Measurements from ENCODE around the gene STON1.
A peak's percentile ranks its signal among the peaks of the same experiment; 100 is the strongest.
"Not testable (repeated sequence)": the region's sequence is repeated elsewhere in the genome, so short reads cannot be mapped to it uniquely, and the experiment has no call there.

Gene STON1

GRCh38 chr2:48529194-48529593 is 760 bp upstream of the STON1 start:
- no peak for DNase-seq

DNA sequence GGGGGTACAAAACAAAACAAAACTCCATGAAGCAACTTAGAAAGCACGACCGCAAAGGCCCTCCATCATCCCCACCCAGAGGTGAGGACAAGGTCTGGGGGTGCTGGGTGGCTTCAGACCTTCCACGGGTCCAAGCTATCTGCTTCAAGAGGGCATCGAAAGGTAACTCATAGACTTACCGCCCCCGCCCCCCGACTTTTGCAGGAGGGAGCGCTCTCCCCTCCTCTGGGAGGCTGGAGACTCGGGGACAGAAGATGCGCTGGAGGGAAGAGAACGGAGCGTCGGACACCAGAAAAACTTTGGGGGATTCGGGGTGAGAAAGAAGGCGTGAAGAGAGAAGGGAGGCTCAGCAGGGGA is 300 bp upstream of the STON1 start:
- no peak for DNase-seq

DNA sequence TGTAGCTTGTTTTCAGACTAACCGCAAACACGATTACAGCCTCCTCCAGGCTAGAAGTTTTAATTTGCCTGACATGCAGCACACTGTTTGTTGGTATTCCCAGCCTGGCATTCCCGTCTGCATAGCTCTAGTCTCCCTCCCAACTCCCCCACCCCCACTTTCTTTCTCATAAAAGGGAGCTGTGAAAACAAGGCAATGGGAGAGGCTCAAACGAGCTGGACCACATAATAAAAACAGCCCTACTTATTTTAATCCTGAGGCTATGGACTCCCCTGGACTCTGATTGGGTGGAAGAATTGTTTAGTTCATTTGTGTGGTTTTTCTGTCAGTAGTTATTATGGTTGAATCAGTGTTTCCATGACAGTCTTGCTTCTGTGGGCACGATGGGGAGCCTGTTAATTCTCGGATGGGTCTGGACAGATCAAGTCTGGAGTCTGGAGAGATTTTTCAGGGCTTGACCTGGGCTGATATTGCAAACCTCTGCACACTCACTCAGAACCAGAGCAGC is 1.2 kb downstream of the STON1 start:
- peak; percentile 3 to 29 for DNase-seq

GRCh38 chr2:48532174-48532573 is 2.2 kb downstream of the STON1 start:
- no peak for DNase-seq

GRCh38 chr2:48532824-48533223 is 2.9 kb downstream of the STON1 start:
- no peak for DNase-seq

- DNase-seq: no peak
Observed at GRCh38 chr2:48534781-48535180, 4.8 kb downstream of the STON1 start.

GRCh38 chr2:48540237-48540935 is 10.4 kb downstream of the STON1 start:
- DNase-seq: no peak

DNA sequence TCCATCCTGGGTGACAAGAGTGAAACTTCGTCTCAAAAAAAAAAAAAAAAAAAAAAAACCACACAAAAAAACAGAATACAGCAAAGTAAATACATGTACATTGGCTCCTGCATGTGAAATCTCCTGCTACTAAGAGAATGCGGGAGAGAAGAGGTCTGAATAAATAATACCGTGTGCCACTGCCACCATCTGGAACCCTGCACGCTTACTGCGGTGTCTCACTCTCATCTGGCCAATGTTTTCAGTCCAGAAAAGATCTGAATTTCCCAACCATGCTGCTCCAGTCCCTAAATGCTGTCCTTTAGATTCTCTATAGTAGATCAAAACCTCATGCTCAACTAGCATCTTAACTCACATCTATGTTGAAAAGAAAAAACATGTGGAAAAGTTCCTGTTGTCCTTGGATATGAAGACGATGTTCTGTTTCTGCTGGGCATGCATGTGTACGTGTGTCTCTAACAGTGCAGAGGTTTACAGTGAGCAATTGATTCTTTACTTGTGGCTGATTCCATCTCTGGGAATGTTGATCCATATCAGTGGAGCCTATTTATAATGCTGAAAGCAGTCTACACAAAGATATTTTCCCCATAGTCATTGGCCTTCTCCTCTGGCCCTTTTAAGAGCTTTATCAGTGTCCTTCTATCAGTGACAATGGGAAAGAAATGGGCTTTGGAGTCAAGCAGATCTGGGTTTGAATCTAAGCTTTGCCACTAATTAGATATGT is 11.9 kb downstream of the STON1 start:
- DNase-seq: no peak

DNA sequence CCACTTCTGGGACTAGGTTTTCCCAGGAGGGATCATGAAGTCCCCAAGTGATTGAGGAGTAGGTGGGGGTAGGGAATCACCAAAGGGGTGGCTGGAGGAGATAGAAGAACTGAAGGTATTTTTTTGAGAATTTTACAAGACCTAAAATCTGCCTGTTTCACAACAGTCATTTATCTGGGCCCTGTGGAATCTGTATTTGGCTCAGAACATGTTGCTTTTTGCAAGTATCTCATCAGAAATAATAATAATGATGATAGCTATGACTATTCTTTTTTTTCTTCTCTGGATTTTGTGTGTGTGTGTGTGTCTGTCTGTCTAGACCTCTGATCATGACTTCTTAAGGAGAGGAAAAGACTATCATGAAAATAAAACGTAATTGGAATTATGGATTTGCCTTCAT is 13.9 kb downstream of the STON1 start:
- no peak for DNase-seq

- no peak for DNase-seq
Observed at GRCh38 chr2:48545244-48545643, 15.3 kb downstream of the STON1 start.

DNA sequence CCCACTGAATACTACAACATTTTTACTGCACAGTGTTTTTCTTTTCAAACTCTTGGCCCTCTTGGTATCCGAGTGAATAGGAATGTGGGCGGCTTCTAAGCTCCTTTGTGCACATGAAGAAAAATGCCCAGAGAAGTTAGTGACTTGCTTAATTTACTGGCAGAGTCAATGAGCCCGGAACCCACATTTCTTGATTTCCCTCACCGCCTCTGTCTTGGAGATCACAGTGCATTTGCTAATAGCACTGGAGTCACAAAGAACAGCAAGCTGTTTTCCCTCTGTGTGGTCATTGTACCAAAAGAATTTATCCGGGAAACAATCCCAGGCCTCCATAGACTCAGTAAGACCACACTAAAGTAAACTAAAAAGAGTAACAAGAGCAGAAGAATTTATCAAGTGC is 18.9 kb downstream of the STON1 start:
- peak in 1 of 2 donors; percentile 55 for DNase-seq

DNA sequence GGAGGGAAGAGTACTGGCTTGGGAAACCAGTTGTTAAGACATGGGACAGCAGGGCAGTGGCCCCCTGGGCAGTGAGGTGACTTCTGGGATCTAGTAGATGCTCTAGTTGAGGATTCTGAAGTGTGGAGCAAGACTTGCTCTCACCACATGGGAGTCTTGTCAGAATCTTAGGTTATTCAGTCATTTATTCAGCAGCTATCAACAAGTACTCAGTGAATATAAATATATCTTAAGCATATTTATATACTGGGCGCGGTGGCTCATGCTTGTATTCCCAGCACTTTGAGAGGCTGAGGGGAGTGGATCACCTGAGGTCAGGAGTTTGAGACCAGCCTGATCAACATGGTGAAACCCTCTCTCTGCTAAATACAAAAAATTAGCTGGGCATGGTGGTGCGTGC is 20.0 kb downstream of the STON1 start:
- no peak for DNase-seq

DNA sequence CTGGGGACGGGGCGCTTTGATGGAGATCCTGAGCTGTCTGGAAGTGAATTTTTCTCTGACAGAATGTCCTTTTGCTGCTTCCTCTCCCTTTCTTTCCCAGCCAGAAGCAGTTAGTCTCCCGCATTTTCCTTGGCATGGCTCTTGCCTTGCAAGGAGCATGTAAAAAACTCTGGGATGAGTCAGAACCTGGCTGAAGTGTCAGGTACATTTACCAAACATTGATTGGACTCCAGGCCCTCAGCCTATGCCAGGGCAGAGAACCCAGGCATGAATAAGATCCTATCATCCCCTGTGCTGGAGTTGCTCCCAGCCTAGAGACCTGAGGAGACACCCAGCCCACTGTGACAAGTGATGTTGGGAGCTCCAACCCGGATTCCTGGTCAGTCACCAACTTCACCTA is 21.6 kb downstream of the STON1 start:
- DNase-seq: no peak

- not testable (repeated sequence) for DNase-seq
Observed at GRCh38 chr2:48555071-48555470, 25.1 kb downstream of the STON1 start.

- DNase-seq: no peak
Observed at GRCh38 chr2:48558456-48558855, 28.5 kb downstream of the STON1 start.

DNA sequence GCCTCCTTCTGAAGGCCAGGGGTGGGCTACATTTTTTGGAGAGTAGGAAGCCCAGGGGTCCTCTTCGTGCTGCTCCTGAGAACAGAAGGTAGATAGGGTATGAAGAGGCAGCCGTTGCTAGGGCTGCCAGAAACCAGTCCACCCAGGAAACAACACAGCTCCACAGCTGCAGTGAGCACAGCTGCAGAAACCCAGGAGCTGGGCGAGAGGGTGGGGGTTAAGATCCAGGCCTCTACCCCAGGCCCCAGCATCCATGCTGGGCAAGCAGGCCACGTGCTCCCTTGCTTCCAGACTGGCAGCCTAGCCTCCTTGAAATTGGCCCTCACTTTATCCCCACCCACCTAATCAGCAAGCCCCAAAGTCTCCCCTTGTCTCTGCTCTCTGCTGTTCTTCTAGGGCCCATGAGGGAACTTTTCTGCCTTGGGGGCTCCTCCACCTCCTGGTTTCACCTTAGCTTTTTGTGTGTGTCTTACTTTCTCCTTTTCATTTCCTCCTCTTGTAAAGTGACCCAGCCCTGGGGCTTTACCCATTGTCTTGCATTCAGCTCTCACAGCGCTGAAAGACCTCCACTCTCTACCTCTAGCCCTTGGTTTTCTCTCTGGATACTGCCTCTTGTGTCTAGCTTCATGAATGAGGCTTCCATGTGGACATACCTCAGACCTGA is 30.7 kb downstream of the STON1 start:
- DNase-seq: peak; percentile 48 to 74

DNA sequence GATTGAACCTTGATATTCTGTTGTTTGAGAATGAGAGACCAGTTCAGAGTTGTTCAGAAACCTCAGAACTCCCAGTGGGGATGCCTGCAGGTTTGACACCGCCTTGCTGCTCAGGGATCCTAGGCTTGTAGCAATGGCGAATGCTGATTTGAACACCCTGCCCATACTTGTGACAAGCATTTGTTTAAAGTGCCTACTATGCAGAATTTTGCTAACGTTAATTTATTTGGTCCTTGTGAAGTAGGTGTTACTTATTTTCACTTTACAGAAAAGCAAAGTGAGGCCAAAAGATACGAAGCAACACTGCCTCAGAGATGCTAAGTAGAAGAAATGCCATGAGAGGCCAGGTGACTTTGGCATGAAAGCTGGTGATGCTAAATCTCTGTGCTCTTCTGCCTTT is 32.3 kb downstream of the STON1 start:
- DNase-seq: no peak

DNA sequence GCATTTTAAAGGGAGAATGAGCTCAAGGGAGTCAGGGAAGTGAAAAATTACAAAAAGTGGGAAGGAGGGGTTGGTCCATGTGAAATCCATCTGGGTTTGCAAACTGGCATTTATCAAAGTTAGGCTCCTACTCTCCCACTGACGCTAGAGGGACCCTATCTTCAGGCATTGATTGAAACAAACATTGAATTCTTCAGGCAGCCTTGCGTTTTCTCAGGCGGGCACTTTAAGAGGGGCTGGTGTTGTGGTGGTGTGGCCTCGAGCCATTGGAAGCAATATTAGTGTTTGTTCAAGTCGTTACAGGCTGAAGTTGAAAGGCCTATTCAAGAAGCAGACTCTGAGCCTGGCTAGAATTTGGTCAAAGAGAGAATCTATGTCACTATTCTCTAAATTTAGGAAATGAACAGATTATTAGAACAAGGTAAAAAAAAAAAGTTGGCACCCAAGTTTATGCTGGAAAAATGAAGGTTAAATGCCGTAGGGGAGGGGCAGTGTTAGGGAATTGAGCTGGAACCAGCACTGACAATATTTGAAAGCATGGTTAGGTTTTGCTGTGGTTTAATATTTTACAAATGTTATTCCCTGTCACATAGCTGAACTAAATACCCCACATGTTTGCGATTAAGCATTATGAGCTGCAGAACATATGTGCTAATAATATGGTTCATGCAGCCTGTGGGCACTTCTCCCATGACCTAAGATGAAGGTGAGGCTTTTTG is 36.8 kb downstream of the STON1 start:
- DNase-seq: peak; percentile 10 to 46

DNA sequence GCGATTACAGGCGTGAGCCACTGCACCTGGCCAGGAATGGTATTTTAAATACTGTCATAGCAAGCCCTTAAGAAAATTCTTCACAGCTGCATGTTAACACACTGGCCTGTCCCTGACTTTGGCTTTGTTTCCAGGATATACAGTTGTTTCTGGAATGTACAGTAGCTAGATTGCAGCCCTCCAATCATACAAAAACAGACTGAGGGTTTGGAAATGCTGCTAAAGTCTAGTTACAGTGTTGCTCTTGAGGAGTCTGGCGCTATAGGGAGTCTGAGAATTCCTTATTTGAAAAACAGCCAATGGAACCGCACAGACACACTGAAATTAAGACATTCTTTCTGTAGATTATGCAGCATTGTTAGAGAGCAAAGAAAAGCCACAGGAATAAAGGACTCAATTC is 37.7 kb downstream of the STON1 start:
- DNase-seq: no peak

DNA sequence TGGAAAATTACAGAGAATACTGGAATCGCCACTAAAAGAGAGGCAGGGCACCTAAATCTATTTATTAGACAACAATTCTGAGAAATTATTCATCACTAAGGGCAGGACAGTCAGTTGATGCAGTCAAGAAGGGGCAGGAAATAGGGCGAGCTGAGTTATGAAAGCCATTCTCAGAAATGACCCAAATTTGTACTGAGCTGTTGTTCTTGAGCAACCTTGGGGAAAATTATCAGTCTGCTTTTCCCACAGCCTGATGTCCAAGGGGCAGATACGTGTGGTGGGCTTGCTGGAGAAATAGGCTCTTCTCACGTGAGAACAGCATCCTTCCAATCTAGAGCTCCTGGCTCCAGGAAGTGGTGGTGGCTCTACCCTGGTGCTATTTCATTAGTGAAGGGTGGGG is 38.6 kb downstream of the STON1 start:
- DNase-seq: no peak

- no peak for DNase-seq
Observed at GRCh38 chr2:48569433-48569832, 39.5 kb downstream of the STON1 start.

- DNase-seq: no peak
Observed at GRCh38 chr2:48572816-48573215, 42.9 kb downstream of the STON1 start.
